BJ (cell line): ENCODE measurements around the gene ZBTB18. TPM values are rescaled to one million over a fixed set of nuclear protein-coding genes. Genes with fewer than 3 reads are reported as not detected.

Source experiments
- CTCF ChIA-PET: fragments of 350-600 bp; formaldehyde crosslinking; extraction: SDS; loops from one replicate; lab custom pipeline; 2021; ENCODE audit warnings: antibody characterized with exemption, inconsistent platforms; lab: Yijun Ruan, JAX
- POLR2A ChIA-PET: fragments of 300-600 bp; sonication (Branson Sonifier 250); formaldehyde crosslinking; extraction: SDS; loops from one replicate; lab custom pipeline; 2021; ENCODE audit warnings: antibody characterized with exemption; lab: Charles Lee
- DNase-seq: peaks from one replicate; pipeline ENCODE4 v3.0.0-alpha.2; 2011; ENCODE audit warnings: low read depth
- H3K27me3 ChIP-seq: 2 replicates; pipeline ENCODE4 v1.6.0; 2011; ENCODE audit warnings: low read length; ENCODE audit not compliant: control insufficient read depth, insufficient read depth
- H3K36me3 ChIP-seq: 2 replicates; pipeline ENCODE4 v1.5.1; 2011; ENCODE audit warnings: low read length; ENCODE audit not compliant: control insufficient read depth, insufficient read depth
- H3K4me3 ChIP-seq: 2 replicates; pipeline ENCODE4 v1.5.1; 2011; ENCODE audit warnings: low read depth, mild to moderate bottlenecking, control low read depth, low read length
- polyA plus RNA-seq: library from polyadenylated mRNA; depleted of rRNA; stranded (reverse); fragments of >200 nt; gene quantifications from 2 replicates; pipeline ENCODE4 v1.2.3, GENCODE V29; 2011
- TF ChIP-seq, protein P1 (sequence below): IDR thresholded peaks from 2 replicates; pipeline ENCODE4 v1.5.1; 2011; ENCODE audit warnings: low read depth, mild to moderate bottlenecking, control low read depth, inconsistent platforms, low read length, moderate library complexity; ENCODE audit not compliant: insufficient read depth

ZBTB18 gene
- polyA plus RNA-seq, 1 experiment = 12.7 TPM

DNA sequence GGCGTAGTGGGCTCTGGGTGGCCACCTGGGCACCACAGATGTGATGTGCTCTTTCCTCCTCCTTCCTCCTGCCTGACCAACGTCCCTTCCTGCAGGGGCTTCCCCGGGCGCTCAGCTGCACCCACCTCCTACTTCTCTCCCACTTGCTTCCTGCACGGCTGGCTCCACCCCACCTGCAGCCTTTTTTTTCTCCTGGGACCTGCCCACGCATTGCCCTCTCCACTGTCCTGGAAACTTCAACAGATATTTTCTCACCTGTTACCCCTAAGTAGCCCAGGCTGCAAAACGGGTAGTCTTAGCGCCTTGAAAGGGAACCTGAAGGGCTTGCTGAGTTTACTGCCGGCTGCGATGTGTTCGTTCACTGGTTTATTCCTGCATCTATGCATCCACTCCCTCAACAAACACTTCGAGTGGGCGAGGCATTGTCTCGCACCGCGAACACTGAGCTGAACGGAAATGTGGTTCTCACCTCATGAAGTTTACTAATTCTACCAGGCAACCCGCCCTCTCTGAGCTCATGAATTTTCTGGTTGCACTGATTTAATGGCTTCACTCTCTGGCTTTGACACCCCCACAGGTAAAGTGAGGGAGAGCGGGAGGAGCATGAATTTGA is 23.6 kb downstream of the ZBTB18 start:
- ChIA-PET CTCF (interaction anchor here (1.4 kb wide), 1 partner anchor 12 kb away, joined by 4 read pairs; no protein-coding TSS in a partner anchor), POLR2A (no interaction called here)
- no peak overlapping the region for H3K4me3 ChIP-seq
- DNase-seq = no peak
- no peaks in the 10 kb centered on the region for H3K36me3 ChIP-seq
- TF ChIP-seq, protein P1, sequence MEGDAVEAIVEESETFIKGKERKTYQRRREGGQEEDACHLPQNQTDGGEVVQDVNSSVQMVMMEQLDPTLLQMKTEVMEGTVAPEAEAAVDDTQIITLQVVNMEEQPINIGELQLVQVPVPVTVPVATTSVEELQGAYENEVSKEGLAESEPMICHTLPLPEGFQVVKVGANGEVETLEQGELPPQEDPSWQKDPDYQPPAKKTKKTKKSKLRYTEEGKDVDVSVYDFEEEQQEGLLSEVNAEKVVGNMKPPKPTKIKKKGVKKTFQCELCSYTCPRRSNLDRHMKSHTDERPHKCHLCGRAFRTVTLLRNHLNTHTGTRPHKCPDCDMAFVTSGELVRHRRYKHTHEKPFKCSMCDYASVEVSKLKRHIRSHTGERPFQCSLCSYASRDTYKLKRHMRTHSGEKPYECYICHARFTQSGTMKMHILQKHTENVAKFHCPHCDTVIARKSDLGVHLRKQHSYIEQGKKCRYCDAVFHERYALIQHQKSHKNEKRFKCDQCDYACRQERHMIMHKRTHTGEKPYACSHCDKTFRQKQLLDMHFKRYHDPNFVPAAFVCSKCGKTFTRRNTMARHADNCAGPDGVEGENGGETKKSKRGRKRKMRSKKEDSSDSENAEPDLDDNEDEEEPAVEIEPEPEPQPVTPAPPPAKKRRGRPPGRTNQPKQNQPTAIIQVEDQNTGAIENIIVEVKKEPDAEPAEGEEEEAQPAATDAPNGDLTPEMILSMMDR = no peak
- H3K27me3 ChIP-seq = no peaks in the 10 kb centered on the region; the same call in 1 of the 2 replicates

DNA sequence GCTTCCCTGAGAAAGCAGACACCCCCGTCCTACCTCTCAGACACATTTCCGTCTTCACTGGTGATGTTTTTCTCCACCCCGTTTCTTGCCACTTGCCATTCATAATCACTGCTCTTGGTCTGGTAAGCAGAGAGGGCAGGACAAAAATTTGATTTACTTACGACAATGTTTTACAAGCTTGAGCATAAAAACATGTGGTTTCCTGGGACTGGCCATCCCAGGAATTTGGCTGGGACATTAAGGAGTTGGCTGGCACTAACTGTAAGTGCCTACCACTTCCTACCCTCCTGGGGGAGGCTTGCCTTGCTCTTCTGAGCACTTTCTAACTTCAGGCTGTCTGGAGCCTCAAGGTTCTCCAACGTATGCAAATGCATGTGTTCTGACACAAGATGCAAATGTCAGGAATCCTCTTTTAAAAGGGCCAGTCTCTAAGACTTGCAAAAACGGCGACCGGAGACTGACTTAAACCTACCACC is 24.2 kb downstream of the ZBTB18 start:
- POLR2A ChIA-PET = no interaction called here
- DNase-seq = no peak
- TF ChIP-seq, protein P1 = no peak
- Histone ChIP-seq H3K4me3 (no peak overlapping the region), H3K36me3 (no peaks in the 10 kb centered on the region), H3K27me3 (no peaks in the 10 kb centered on the region; the same call in 1 of the 2 replicates)
- CTCF ChIA-PET = interaction anchor here (1.4 kb wide), 1 partner anchor 12 kb away, joined by 4 read pairs; no protein-coding TSS in a partner anchor

DNA sequence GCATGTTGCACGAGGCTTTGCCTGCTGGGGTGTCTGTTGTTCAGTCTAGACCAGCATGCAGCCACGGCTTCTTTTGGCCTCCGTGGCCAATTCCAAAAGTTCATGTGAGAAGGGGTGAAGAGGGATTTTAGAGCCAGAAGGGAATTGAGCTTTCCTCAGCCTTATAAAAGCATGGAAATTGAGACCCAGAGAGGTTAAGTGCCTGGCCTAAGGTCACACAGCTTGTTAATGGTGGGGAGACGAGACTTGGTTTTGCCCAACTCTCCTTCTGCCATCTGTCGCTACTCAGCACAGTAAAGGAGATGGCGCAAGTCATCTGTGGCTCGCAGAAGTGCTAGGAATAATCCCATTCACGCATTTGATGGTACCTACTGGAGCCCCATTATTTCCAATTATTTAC is 25.7 kb downstream of the ZBTB18 start:
- no peak for DNase-seq

DNA sequence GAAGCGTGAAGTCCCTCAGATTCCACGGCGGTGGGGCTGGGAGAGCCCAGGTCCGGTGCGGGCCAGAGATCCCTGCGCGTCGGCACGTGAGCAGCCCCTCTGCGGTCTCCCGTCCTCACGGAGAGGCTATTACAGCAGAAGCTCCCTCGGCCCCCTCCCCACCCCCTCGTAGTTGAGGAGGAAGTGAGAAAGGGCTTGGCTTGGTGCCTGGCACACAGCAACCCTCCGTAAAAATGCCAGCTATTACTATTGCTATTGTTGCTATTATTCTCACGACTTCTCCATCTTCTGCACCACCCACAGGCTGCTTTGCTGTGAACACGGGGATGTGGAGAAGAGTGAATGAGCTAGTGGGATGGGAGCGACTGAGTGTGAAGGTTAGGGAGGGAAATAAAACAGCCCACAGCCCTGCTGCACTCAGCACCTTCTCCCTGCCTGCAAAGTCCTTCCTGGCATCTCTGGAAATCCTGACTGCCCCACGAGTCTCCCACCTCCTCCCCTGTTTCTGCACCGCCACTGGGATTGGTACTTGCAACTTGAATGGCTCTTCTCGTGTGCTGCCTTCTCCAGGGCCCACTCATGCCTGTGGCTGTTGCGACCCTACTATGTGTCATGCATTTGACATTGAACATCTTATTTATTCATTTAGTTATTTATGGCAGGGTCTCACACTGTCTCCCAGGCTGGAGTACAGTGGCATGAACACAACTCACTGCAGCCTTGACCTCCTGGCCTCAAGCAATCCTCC is 26.6 kb downstream of the ZBTB18 start:
- no peak overlapping the region for H3K4me3 ChIP-seq
- peaks cover 4% of the 10 kb centered on the region for H3K27me3 ChIP-seq
- CTCF ChIA-PET = interaction anchor here (0.7 kb wide), 1 partner anchor 45 kb away, joined by 3 read pairs; no protein-coding TSS in a partner anchor
- no peaks in the 10 kb centered on the region for H3K36me3 ChIP-seq
- POLR2A ChIA-PET = no interaction called here
- DNase-seq = no peak
- TF ChIP-seq, protein P1 = no peak

More for the DNA sequence above, 25.7 kb downstream of the ZBTB18 start:
- ChIA-PET CTCF (interaction anchor here (0.6 kb wide), 1 partner anchor 188 kb away, joined by 3 read pairs; no protein-coding TSS in a partner anchor), POLR2A (no interaction called here)
- Histone ChIP-seq H3K36me3 (no peaks in the 10 kb centered on the region), H3K27me3 (no peaks in the 10 kb centered on the region; the same call in none of the 2 replicates), H3K4me3 (no peak overlapping the region)
- TF ChIP-seq, protein P1 = no peak

DNA sequence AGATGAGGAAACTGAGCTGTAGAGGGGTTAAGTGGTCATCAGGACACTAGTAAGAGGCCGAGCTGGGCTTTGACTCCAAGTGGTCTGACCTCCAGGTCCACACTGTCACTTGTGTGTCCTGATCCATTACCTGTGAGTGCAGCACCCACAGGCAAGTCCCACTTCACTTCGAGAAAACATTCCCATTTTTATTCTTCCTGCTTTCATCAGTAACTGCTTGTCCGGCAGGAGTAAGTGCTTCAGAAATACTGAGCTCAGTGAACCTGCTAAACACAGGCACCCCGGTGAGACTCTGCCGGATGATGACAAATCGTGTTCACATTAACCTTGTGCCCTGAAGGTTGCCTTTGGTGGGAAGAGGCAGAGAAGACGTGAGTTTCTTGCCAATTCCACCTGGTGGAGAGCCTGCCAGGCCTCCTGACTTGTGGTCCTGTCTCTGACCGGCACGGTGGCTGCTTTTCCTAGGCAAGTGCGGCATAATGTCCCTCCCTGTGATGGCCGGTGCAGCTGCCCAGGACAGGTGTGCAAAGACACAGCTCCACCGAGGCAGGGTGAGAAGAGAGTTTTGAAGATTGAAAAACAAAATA is 29.4 kb downstream of the ZBTB18 start:
- DNase-seq = no peak
- H3K4me3 ChIP-seq = no peak overlapping the region
- POLR2A ChIA-PET = no interaction called here
- CTCF ChIA-PET = interaction anchor here (1.0 to 1.1 kb wide), 2 partner anchors 9 to 155 kb away, joined by 3 to 4 read pairs; no protein-coding TSS in a partner anchor
- H3K27me3 ChIP-seq = peaks cover 14% of the 10 kb centered on the region
- H3K36me3 ChIP-seq = no peaks in the 10 kb centered on the region
- TF ChIP-seq, protein P1 = no peak
